Suprapubic skin (tissue), 4 donors: Measurements from ENCODE around the gene DENND1C.

Experiments used
- EP300 ChIP-seq: sonication (generic); formaldehyde crosslinking; IDR thresholded peaks from one replicate; pipeline ENCODE4 v1.6.1; 2017; ENCODE audit warnings: antibody characterized with exemption
- POLR2A ChIP-seq, 2 donors: fragments of 450-650 bp; IDR thresholded peaks; one replicate each; pipeline ENCODE4 v1.6.1; 2017; ENCODE audit warnings: antibody characterized with exemption in 2 of 2, mild to moderate bottlenecking in 2 of 2, moderate library complexity in 2 of 2
- POLR2AphosphoS5 ChIP-seq, 3 donors: sonication (generic); formaldehyde crosslinking; IDR thresholded peaks; one replicate each; pipeline ENCODE4 v1.6.1; 2017; ENCODE audit warnings: antibody characterized with exemption in 3 of 3
- TF ChIP-seq, protein P1 (sequence below), 2 donors: fragments of 200-600 bp in 1 of 2; fragments of 450-650 bp in 1 of 2; sonication (generic) in 1 of 2; IDR thresholded peaks; one replicate each; pipeline ENCODE4 v1.5.1; 2016 to 2019; ENCODE audit warnings: antibody characterized with exemption in 2 of 2, mild to moderate bottlenecking in 1 of 2, moderate library complexity in 1 of 2

DNA sequence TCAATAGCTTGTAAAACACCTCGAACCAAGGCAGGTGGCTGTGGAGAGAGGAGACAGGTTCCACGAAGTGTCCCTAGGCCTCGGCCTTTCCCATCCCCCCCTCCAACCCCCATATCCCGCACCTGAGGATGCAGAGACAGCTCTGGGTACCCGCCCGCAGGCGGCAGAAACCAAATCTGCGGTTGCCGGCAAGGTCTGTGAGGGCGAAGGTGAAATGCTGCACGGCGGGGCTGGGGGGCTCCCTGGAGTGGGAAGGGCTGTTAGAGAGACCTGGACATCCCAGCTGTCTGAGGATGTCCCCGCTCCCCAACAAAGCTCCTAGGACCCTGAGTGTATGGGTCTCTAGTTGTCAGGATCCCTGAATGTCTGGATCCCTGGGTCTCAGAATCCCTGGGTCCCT, 2.8 kb downstream of the DENND1C start:
- no peak for TF ChIP-seq POLR2A (IDR thresholded peaks at IDR 0.05)
- TF ChIP-seq, protein P1, sequence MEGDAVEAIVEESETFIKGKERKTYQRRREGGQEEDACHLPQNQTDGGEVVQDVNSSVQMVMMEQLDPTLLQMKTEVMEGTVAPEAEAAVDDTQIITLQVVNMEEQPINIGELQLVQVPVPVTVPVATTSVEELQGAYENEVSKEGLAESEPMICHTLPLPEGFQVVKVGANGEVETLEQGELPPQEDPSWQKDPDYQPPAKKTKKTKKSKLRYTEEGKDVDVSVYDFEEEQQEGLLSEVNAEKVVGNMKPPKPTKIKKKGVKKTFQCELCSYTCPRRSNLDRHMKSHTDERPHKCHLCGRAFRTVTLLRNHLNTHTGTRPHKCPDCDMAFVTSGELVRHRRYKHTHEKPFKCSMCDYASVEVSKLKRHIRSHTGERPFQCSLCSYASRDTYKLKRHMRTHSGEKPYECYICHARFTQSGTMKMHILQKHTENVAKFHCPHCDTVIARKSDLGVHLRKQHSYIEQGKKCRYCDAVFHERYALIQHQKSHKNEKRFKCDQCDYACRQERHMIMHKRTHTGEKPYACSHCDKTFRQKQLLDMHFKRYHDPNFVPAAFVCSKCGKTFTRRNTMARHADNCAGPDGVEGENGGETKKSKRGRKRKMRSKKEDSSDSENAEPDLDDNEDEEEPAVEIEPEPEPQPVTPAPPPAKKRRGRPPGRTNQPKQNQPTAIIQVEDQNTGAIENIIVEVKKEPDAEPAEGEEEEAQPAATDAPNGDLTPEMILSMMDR (IDR thresholded peaks at IDR 0.05), result no peak
- TF ChIP-seq EP300, result no peak
- no peak for TF ChIP-seq POLR2AphosphoS5 (IDR thresholded peaks at IDR 0.05)
